B cell (primary cell): ENCODE results near the gene ANKLE1. TPM values are rescaled to one million over a fixed set of nuclear protein-coding genes. Genes with fewer than 3 reads are reported as not detected.
A peak's percentile ranks its signal among the peaks of the same experiment; 100 is the strongest.

Experiments used
- ATAC-seq: fragments of 200-7000 bp; cut with Tn5 transposase; one replicate; pipeline ENCODE4 v1.10.0; 2021; ENCODE audit warnings: low read depth, mild to moderate bottlenecking, moderate number of reproducible peaks, moderate library complexity
- CTCF ChIA-PET: fragments of 350-600 bp; sonication (Branson Sonifier 250); formaldehyde crosslinking; loops from one replicate; lab custom pipeline; 2021; ENCODE audit warnings: antibody characterized with exemption, inconsistent platforms; lab: Charles Lee
- POLR2A ChIA-PET: fragments of 350-600 bp; sonication (Branson Sonifier 250); formaldehyde crosslinking; loops from one replicate; lab custom pipeline; 2021; ENCODE audit warnings: antibody characterized with exemption; lab: Charles Lee
- DNase-seq: peaks from one replicate; pipeline ENCODE4 v3.0.0; 2013
- H2AFZ ChIP-seq: 2 replicates; pipeline ENCODE4 v1.6.1; 2012; ENCODE audit warnings: mild to moderate bottlenecking, low read depth, low read length; ENCODE audit not compliant: insufficient read depth, poor library complexity, severe bottlenecking
- H3K27ac ChIP-seq, 2 donors: 1 replicate in 1 of 2; 2 replicates in 1 of 2; pipeline ENCODE4 v1.5.1; 2012 to 2013; ENCODE audit warnings: low read length in 2 of 2, mild to moderate bottlenecking in 2 of 2, moderate library complexity in 1 of 2
- H3K27me3 ChIP-seq, 4 experiments: fragments of 200-600 bp in 1 of 4; sonication (generic) in 1 of 4; replicated peaks in 1 of 4; 1 replicate in 2 of 4; 2 replicates in 2 of 4; pipeline versions ENCODE4 v1.6.1 to v1.7.0; 2013 to 2016; ENCODE audit warnings: low read length in 3 of 4, mild to moderate bottlenecking in 2 of 4, mixed read lengths in 1 of 4, moderate library complexity in 1 of 4; ENCODE audit not compliant: insufficient read depth in 4 of 4, control insufficient read depth in 3 of 4; ENCODE audit errors: control extremely low read depth in 1 of 4
- H3K36me3 ChIP-seq, 2 experiments: replicated peaks in 1 of 2; 1 replicate in 1 of 2; 2 replicates in 1 of 2; pipeline versions ENCODE4 v1.6.1 to v1.7.1; 2013; ENCODE audit warnings: low read length in 1 of 2; ENCODE audit not compliant: insufficient read depth in 2 of 2, control insufficient read depth in 1 of 2; ENCODE audit errors: control extremely low read depth in 1 of 2, extremely low read depth in 1 of 2
- H3K4me1 ChIP-seq, 2 donors: fragments of 200-600 bp in 1 of 2; sonication (generic) in 1 of 2; 1 replicate in 1 of 2; 2 replicates in 1 of 2; pipeline versions ENCODE4 v1.5.1 to v1.6.1; 2013 to 2017; ENCODE audit warnings: low read length in 2 of 2; ENCODE audit not compliant: control insufficient read depth in 2 of 2, insufficient read depth in 2 of 2
- H3K4me2 ChIP-seq: replicated peaks from 2 replicates; pipeline ENCODE3; 2012; ENCODE audit warnings: mild to moderate bottlenecking, low read depth, low read length; ENCODE audit not compliant: poor library complexity, severe bottlenecking
- H3K4me3 ChIP-seq, 5 experiments: fragments of 200-600 bp in 1 of 5; sonication (generic) in 1 of 5; 1 replicate in 3 of 5; 2 replicates in 2 of 5; pipeline versions ENCODE4 v1.5.1 to v1.7.0; 2011 to 2016; ENCODE audit warnings: low read length in 4 of 5, mild to moderate bottlenecking in 4 of 5, low read depth in 2 of 5, control low read depth in 1 of 5, moderate library complexity in 1 of 5; ENCODE audit not compliant: insufficient read depth in 1 of 5; ENCODE audit errors: control extremely low read depth in 1 of 5, extremely low read depth in 1 of 5
- H3K79me2 ChIP-seq: fragments of 200-600 bp; sonication (generic); one replicate; pipeline ENCODE4 v1.6.0; 2016; ENCODE audit warnings: low read length; ENCODE audit not compliant: control insufficient read depth, insufficient read depth
- H3K9ac ChIP-seq: fragments of 200-600 bp; sonication (generic); 2 replicates; pipeline ENCODE4 v1.6.1; 2017; ENCODE audit warnings: mild to moderate bottlenecking, low read length, moderate library complexity
- H3K9me3 ChIP-seq, 3 donors: one replicate each; pipeline versions ENCODE4 v1.6.1 to v1.7.1; 2013; ENCODE audit warnings: low read length in 2 of 3; ENCODE audit not compliant: control insufficient read depth in 2 of 3, insufficient read depth in 1 of 3; ENCODE audit errors: control extremely low read depth in 1 of 3
- H4K20me1 ChIP-seq: 2 replicates; pipeline ENCODE4 v1.6.0; 2012; ENCODE audit warnings: mild to moderate bottlenecking, low read length; ENCODE audit not compliant: insufficient read depth, control insufficient read depth, poor library complexity, severe bottlenecking
- H3K27ac Mint-ChIP-seq: one replicate; pipeline ENCODE4 v1.8.0; 2021; ENCODE audit warnings: mixed read lengths
- H3K27me3 Mint-ChIP-seq: one replicate; pipeline ENCODE4 v1.8.0; 2021; ENCODE audit warnings: mixed read lengths
- H3K4me1 Mint-ChIP-seq: one replicate; pipeline ENCODE4 v1.8.0; 2021; ENCODE audit warnings: mixed read lengths
- H3K4me3 Mint-ChIP-seq: one replicate; pipeline ENCODE4 v1.8.0; 2021; ENCODE audit warnings: mixed read lengths
- H3K9me3 Mint-ChIP-seq: one replicate; pipeline ENCODE4 v1.8.0; 2022; ENCODE audit warnings: mixed read lengths; ENCODE audit not compliant: insufficient read depth
- CTCF ChIP-seq: fragments of 200-600 bp; IDR thresholded peaks from one replicate; pipeline ENCODE4 v1.8.0; 2022; ENCODE audit warnings: antibody characterized with exemption, mild to moderate bottlenecking
- EZH2 ChIP-seq: IDR thresholded peaks from 2 replicates; pipeline ENCODE4 v1.6.1; 2012; ENCODE audit warnings: borderline replicate concordance, low read depth, mild to moderate bottlenecking, moderate library complexity, low read length; ENCODE audit not compliant: insufficient read depth, poor library complexity, severe bottlenecking
- WGBS: methylation state at CpG from one replicate; pipeline ENCODE4 v1.1.5; 2013; ENCODE audit warnings: missing lambda C conversion rate; ENCODE audit not compliant: insufficient coverage; 5-methylcytosine and 5-hydroxymethylcytosine counted together
- intact Hi-C: fragments of 100-400 bp; cut with micrococcal nuclease; formaldehyde crosslinking; loops from one replicate; pipeline ENCODE4 v1.10.0; 2022
- polyA plus RNA-seq: library from polyadenylated mRNA; depleted of rRNA; stranded (reverse); fragments of >200 nt; gene quantifications from 2 replicates; pipeline ENCODE4 v1.2.3, GENCODE V29; 2012
- total RNA-seq, 2 donors: library from RNA; stranded (reverse); fragments of 120-200 nt in 1 of 2; gene quantifications; 1 replicate in 1 of 2; 2 replicates in 1 of 2; pipeline versions ENCODE4 v1.2.3 to v1.2.4, GENCODE V29; 2013 to 2022

The ANKLE1 gene
- total and polyA plus RNA-seq, 2 donors (not counting 1 experiment from before 2014, with no cell fraction given) = 6.2 to 7.6 TPM

- Histone ChIP-seq H3K4me3 (peak within 1 kb of the TSS; percentile 49 to 74 (median 73)), H3K27me3 (no peaks in the 10 kb centered on the region), H2AFZ (peak within 1 kb of the TSS; percentile 83), H3K4me1 (peaks cover 38 to 56% of the 10 kb centered on the region in 2 donors), H3K79me2 (peaks cover 50% of the 10 kb centered on the region), H3K36me3 (no peaks in the 10 kb centered on the region), H4K20me1 (peaks cover 13% of the 10 kb centered on the region), H3K9ac (peak within 1 kb of the TSS; percentile 72), H3K4me2 (peak within 1 kb of the TSS; percentile 96), H3K9me3 (no peaks in the 10 kb centered on the region), H3K27ac (peak within 1 kb of the TSS; percentile 70 to 71)
- peak within 1 kb of the TSS; percentile 90 for H3K27ac Mint-ChIP-seq
- intact Hi-C loops = loop anchor here (1.0 to 10.0 kb wide), 9 partner anchors 13 to 718 kb away; partner anchors contain the start of genes BABAM1, HAUS8, MYO9B and OCEL1
- peak; percentile 76 for TF ChIP-seq CTCF
- no peak for TF ChIP-seq EZH2
- WGBS = 0% methylated on average over 55 of the region's 55 CpGs
- peak; percentile 100 for DNase-seq
- ATAC-seq = peak; percentile 69
- CTCF ChIA-PET = interaction anchor here (0.6 to 2.9 kb wide), 21 partner anchors 11 to 858 kb away, joined by 3 to 18 read pairs (median 4); partner anchors contain the start of genes ANKLE1, ANO8, BABAM1 and USE1
- H3K4me1 Mint-ChIP-seq = peaks cover 56% of the 10 kb centered on the region
- H3K27me3 Mint-ChIP-seq = no peaks in the 10 kb centered on the region
- peak within 1 kb of the TSS; percentile 91 for H3K4me3 Mint-ChIP-seq
- H3K9me3 Mint-ChIP-seq = no peaks in the 10 kb centered on the region
- POLR2A ChIA-PET = interaction anchor here (0.6 to 1.5 kb wide), 17 partner anchors 14 to 1355 kb away, joined by 3 to 12 read pairs (median 6); partner anchors contain the start of genes ANO8, BABAM1 and USE1
Observed at GRCh38 chr19:17305517-17306284, 24.0 kb downstream of the ANKLE1 start, which contains the start of gene MRPL34. Gene MRPL34 (plus strand): TSS chr19:17305872. CDS start chr19:17305893, 21 bp downstream.
